Ecto neural progenitor cell (in vitro differentiated cells): ENCODE data around the gene SFI1.
"Not testable (repeated sequence)": the region's sequence is repeated elsewhere in the genome, so short reads cannot be mapped to it uniquely, and the experiment has no call there.

ENCODE experiments used
- DNase-seq: peaks from one replicate; pipeline ENCODE4 v3.0.0-alpha.2; 2018; ENCODE audit warnings: low spot score

SFI1 gene

DNA sequence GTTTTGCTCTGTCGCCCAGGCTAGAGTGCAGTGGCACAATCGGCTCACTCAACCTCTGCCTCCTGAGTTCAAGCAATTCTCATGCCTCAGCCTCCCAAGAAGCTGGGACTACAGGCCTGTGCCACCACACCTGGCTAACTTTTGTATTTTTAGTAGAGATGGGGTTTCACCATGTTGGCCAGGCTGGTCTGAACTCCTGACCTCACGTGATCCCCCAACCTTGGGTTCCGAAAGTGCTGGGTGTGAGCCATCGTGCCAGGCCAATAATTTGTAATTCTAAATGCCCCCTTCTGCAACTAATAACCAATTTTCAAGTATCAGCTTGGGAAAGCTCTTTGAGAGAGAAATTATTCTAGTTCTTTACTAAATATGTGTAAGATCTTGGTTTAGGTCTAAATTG, 3.0 kb upstream of the SFI1 start:
- not testable (repeated sequence) for DNase-seq

DNA sequence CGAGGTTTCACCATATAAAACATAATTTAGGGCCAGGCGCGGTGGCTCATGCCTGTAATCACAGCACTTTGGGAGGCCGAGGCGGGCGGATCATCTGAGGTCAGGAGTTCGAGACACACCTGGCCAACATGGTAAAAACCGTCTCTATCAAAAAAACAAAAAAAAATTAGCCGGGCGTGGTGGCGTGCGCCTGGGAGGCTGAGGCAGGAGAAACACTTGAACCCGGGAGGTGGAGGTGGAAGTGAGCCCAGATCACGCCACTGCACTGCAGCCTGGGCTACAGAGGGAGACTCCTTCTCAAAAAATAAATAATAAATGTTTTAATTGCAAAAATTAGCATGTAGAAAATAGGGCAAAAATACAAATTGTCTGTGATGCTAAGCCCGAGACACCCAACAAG, 993 bp upstream of the SFI1 start:
- no peak for DNase-seq

DNA sequence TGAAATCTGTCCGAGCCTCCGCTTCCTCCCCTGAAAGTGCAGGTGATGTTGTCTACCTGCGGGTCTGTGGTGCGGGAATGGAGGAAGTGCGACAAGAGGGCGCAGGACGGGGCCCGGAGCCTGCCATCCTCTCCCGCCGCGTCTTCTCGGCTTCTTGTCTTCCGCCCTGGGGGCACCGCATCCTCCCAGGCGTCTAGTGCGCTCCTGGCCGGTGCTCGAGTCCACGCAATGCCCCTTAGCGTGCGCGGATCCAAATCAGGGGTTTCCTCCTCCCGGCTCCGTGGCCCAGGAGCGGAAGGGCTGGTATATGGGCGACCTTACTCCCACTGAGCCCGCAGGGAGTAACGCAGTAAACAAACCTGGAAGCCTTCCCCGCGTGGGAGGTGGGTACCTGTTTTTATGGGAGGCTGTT, 405 bp downstream of the SFI1 start:
- DNase-seq, result no peak

DNA sequence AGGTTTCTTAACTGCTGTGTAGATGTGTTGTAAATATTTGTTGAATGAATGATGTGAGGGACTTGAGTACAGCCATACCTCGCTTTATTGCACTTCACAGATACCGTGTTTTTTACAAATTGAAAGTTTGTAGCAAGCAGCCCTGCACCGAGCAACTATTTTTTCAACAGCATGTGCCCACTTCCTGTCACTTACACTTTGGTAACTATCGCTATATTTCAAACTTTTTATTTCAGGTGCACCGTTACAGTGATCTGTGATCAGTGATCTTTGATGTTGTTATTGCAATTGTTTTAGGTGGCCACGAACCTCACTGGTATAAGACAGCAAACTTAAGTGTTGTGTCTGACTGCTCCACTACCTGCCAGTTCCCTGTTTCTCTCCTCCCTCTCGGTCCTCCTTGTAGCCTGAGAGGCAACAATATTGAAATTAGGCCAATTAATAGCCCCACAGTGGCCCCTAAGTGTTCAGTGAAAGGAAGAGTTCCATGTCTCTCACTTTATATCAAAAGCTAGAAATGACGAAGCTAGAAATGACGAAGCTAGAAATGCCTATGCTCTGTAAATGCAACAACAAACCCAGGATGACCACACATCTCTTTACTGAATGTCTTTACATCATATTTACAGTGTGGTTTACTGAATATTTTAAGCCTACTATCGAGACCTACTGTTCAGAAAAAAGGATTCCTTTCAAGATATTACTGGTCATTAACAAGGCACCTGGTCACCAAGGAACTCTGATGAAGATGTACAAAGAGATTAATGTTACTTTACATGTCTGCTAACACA, 1.0 kb downstream of the SFI1 start:
- DNase-seq, result no peak

DNA sequence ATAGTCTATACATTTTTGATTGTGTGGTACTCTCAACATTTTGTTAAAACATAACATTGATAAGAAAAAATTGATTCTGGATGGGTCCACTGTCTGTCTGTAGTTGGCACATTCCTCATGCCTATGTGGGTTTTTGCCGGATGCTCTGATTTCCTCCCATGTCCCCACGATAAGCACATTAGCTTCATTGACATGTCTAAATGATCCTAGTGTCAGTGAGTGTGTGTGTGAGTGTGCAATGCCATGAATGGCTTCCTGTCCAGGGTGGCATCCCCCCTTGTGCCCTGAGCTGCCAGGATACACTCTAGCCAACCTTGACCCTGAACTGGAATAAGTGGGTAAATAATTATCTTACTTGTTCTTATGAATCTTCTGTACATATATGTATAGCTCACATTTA, 5.4 kb downstream of the SFI1 start:
- DNase-seq, result no peak

DNA sequence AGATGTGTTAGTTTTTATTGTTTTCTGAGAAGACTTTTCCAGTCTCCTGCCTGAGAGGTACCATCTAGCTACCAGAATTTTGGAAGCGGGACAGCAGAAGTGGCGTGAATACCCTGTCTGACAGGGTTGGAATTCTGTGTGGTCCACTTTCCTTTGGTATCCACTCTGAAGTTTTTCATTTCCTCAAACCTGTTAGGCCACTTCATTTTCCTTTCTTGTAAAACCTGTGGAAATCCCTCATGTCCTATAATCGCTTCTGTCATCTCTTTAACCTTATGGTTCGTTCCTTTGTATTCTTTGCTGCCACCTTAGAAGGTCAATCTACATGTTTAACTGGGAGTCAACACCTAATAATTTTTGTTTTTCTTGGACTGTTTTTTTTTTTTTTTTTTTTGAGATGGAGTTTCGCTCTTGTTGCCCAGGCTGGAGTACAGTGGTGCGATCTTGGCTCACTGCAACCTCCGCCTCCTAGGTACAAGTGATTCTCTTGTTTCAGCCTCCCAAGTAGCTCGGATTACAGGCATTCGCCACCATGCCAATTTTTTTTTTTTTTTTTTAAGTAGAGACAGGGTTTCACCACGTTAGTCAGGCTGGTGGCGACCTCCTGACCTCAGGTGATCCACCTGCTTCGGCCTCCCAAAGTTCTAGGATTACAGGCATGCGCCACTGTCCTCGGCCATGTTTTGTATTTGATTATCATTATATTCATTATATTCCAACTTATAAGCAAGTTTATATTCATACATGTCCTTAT, 7.1 kb downstream of the SFI1 start:
- DNase-seq, result no peak

DNA sequence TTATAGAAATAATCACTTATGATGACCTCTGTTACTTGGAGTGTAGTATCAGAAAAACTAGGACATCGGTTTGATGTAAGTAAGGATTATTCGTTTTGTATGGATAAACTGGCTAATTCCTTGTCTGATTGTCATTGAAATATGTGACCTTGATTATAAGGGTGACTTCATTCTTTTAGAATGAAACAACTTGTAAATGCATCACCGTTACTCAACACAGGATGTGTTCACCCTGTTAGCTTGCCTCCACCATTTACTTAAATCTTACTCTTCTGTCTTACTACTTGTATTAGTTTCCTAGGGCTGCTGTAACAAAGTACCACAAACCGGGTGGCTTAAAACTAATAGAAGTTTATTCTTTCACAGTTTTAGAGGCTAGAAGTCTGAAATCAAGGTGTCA, 7.9 kb downstream of the SFI1 start:
- DNase-seq, result no peak

DNA sequence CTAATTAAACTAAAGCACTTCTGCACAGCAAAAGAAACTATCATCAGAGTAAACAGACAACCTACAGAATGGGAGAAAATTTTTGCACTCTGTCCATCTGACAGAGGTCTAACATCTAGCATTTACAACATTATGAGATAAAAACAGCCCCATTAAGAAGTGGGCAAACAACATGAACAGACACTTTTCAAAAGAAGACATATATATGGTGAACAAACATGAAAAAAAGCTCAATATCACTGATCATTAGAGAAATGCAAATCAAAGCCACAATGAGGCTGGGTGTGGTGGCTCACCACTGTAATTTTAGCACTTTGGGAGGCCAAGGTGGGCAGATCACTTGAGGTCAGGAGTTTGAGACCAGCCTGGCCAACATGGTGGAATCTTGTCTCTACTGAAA, 11.2 kb downstream of the SFI1 start:
- not testable (repeated sequence) for DNase-seq

DNA sequence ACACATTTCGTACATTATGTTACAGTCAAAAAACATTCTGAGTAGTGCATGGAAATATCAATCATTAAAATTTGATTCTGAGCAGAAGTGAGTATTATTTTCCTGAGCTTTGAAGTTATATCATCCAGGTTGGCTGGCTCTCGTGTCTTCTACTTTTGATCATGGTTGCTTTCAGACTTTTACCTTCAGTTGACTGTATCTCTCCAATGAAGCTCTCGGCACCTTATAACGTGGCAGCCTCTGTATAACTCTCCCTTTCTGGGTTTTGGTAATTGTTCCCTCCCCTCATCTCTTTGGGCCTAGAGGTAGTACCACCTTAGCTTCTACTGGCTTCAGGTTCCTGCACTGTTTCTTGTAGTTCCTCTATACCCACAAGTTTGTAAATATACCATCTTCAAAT, 12.2 kb downstream of the SFI1 start:
- DNase-seq, result no peak

DNA sequence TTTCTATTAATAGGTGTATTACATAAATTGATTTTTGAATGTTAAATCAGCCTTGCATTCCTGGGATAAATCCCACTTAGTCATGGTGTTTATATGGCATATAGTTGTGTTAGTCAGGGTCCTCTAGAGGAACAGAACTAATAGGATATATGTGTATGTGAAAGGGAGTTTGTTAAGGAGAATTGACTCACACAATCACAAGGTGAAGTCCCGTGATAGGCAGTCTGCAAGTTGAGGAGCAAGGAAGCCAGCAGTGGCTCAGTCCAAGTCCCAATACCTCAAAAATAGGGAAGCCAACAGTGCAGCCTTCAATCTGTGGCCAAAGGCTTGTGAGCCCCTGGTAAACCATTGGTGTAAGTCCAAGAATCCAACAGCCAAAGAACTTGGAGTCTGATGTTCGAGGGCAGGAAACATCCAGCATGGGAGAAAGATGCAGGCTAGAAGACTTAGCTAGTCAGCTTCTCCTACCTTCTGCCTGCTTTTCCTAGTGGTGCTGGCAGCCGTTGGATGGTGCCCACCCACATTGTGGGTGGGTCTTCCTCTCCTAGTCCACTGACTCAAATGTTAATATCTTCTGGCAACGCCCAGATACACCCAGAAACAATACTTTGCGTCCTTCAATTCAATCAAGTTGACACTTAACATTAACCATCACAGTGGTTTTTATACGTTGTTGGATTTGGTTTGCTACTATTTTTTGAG, 12.9 kb downstream of the SFI1 start:
- DNase-seq, result no peak

DNA sequence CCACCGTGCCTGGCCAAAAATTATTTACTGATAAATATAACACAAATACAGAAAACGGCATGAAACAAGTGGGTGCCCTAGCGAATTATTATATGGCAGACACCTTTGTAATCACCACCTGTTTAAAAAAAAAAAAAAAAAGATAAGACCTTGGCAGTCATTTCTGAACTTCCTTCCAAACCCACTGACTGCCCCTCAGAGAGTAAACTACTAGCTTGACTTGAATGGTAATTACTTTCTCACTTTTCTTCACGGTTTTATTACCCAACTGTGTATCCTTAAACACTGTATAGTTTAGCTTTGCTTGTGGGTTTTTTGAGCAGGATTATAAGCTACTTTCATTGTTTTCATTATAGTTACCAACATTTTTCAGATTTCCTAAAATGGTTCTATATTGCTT, 23.7 kb downstream of the SFI1 start:
- DNase-seq, result no peak

DNA sequence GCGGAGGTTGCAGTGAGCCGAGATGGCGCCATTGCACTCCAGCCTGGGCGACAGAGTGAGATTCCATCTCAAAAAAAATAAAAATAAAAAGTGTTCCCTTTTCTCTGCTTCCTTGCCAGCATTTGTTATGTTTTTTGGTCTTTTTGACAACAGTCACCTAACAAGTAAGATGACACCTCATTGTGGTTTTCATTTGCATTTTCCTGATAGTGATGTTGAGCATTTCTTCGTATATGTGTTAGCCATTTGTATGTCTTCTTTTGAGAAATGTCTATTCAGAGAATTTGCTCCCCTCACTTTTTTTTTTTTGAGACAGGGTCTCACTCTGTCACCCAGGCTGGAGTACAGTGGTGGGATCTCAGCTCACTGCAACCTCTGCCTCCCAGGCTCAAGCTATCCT, 27.8 kb downstream of the SFI1 start:
- not testable (repeated sequence) for DNase-seq

DNA sequence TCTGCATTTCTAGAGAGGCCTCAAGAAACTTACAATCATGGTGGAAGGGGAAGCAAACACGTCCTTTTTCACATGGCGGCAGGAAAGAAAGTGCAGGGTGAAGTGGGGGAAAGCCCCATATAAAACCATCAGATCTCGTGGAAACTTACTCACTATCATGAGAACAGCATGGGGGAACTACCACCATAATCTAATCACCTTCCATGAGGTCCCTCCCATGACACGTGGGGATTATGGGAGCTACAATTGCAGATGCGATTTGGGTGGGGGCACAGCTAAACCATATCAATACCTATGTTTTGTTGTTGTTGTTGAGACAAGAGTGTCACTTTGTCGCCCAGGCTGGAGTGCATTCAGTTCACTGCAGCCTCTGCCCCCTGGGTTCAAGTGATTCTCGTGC, 29.9 kb downstream of the SFI1 start:
- DNase-seq, result no peak

DNA sequence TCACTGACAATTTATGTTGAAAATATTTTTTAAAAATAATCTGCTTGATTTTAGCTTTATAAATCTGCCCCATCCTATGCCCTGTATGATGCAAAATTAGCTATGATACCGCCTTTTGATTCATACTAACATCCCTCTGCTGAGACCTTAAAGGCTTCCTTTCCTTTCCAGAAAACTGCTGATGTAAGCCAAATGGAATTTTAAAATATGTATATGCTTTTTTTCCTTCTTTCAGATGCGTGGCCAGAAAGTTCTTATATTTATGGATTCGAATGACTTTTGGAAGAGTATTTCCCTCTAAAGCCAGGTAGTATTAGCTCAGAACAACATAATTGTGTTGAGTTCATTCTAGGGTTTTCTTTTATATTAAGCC, 34.5 kb downstream of the SFI1 start:
- DNase-seq, result no peak

DNA sequence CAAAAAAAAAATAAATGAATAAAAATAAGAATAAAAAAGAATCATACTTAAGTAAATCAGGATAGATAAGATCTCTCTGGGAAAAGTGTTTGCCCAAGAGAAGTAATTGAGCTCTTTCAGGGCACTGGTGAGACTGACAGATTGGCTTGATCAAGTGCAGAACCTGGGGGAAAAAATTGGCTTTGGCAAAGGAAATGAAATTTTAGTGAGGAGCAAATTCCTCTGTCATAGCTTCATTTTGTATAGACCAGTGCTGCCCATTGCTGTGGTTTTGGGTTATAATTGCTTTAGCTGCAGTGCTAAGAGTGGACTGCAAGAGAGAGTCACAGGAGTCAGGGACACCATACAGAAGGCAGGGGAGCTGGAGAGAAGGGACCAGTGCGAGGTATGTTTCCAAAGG, 35.7 kb downstream of the SFI1 start:
- DNase-seq, result no peak

DNA sequence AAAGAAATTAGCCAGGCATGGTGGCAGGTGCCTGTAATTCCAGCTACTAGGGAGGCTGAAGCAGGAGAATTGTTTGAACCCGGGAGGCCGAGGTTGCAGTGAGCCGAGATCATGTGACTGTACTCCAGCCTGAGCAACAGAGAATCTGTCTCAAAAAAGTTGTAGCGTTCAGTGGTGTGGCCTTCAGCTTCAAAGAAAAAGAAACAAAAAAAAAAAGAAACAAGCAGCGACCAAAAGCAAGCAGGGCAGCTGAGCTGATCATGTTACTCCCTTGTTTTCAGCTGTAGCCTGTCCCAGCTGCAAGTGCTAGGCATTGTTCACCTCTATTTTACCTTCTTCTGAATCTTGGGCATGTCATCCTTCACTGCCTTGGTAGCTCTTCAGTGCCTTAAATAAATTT, 37.0 kb downstream of the SFI1 start:
- DNase-seq, result no peak

DNA sequence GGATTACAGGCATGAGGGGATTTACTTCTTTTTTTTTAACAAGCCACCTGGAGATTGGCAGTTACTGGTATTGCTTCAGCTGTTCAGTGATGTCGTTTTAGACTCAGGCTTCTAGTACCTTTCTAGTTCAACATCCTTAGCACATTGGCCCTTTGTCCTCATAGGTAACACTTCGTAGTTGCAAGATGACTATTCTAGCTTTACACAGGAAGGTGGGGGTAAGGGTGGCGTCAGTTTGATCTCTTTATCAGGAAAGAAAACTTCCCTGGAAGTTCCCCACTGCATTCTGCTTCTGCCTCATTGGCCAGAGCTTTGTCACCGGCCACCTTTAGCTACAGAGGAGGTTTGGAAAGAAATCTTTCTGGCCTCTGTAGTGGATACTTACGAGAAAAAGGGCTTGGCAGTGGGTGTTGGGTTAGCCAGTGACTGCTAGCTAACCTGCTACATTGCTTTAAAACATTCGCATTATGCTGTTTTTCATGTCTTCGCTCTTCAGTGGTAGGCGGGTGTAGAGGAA, 40.7 kb downstream of the SFI1 start:
- no peak for DNase-seq

DNA sequence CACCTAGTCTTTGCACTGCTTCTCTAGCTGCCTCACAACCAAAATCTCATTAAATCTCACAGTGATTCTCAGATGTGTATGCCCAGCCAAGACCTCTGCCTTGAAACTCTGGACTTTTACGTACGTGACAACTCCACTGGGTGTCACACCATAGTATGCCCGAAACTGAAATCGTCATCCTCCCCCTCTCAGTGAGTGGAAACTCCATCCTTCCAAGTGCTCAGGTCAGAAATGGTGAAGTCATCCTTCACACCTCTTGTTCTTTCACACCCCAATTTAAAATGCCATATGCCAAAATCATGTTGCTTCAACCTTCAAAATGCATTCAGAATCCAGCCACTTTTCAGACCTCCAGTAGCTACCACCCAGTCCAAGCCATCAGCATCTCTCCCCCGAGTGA, 42.5 kb downstream of the SFI1 start:
- no peak for DNase-seq

DNA sequence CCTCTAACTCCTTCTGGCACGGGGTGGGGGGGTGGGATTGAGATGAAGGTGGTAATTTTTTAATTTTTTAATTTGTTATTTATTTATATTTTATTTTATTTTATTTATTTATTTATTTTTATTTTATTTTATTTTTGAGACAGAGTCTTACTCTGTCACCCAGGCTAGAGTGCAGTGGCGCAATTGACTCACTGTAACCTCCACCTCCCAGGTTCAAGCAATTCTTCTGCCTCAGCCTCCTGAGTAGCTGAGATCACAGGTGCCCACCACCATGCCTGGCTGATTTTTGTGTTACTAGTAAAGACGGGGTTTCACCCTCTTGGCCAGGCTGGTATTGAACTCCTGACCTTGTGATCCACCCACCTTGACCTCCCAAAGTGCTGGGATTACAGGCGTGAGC, 43.8 kb downstream of the SFI1 start:
- not testable (repeated sequence) for DNase-seq

DNA sequence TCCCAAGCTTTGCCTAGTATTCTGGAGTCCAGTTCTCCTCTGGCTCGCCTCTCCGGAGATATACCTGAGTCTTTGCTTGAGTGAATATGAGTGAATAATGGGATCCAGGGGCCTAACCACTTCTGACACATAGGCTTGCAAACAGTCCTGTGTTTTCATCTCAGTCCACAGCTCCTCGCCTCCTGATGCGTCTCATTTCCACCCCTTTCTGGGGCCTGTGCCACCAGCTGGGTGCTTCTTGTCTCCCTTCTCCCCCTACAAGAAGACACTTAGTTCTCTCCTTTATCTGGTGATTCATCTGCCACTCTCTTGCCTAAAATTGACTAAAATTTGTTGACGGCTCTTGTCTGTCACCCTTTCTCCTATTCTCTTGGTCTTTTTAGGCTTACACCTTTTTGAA, 44.6 kb downstream of the SFI1 start:
- no peak for DNase-seq

DNA sequence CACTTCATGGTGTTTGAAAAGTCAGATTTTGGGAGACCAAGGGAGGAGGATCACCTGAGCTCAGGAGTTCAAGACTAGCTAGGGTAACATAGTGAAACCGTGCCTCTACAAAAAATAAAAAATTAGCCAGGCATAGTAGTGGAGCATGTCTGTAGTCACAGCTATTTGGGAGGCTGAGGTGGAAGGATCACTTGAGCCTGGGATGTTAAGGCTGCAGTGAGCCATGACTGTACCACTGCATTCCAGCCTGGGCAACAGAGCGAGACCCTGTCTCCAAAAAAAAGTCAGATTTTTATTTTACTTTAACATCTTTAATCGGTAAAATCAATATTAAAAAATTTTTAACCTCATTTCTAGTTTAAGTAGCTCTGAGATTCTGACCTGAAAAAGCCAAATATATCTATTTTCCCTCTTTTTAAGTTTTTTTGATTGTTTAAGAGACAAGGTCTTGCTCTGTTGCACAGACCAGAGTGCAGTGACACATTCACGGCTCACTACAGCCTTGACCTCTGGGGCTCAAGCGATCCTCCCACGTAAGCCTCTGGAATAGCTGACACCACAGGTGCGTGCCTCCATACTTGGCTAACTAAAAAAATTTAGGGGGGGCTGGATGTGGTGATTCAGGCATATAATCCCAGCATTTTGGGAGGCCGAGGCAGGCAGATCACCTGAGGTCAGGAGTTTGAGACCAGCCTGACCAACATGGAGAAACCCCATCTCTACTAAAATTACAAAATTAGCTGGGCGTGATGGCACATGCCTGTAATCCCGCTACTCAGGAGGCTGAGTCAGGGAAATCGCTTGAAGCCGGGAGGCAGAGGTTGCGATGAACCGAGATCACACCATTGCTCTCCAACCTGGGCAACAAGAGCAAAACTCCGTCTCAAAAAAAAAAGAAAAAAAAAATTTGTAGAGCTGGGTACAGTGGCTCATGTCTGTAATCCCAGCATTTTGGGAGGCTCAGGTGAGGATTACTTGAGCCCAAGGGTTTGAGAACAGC, 48.4 kb downstream of the SFI1 start:
- no peak for DNase-seq
